ENCODE results near the gene ADCY9.
"Not testable (repeated sequence)": the region's sequence is repeated elsewhere in the genome, so short reads cannot be mapped to it uniquely, and the experiment has no call there.

ADCY9 gene

DNA sequence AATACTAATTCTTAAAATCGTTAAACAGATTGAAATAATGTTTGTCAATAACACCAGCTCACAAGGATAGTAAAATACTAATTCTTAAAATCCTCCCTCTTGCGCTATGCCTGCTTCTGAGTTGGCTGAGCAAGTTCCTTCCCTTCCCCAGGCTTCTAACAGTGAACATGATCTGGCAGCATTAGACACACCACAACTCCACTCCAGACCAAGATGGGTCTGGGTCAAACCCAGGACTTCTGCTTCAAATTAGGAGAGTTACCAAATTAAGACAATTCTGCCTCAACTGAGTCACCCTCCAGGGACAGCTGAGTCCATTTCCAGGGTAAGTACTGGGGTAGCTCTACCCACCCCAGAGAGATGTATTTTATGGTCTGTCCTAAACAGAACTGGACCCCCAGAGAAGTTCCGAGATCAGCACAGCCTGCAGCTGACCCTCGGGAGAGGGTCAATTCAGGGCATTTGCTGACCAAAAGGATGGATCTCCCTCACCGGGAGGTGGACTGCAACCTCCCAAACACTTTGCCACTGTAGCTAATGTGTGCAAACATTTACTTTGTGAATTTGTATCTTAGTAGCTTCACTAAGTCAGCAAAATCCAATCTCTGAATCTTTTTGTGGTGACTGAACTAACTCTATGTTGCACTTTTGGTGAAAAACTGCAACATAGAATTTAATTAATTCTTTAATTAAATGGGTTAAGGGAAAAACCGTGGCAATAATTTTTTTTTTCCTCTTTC lies 48.8 kb downstream of the ADCY9 start:
- no peak for DNase-seq (ENCODE audit: low spot score)

- no peak for DNase-seq (ENCODE audit: low spot score)
These were observed 51.3 kb downstream of the ADCY9 start for GRCh38 chr16:4064950-4065352.

DNA sequence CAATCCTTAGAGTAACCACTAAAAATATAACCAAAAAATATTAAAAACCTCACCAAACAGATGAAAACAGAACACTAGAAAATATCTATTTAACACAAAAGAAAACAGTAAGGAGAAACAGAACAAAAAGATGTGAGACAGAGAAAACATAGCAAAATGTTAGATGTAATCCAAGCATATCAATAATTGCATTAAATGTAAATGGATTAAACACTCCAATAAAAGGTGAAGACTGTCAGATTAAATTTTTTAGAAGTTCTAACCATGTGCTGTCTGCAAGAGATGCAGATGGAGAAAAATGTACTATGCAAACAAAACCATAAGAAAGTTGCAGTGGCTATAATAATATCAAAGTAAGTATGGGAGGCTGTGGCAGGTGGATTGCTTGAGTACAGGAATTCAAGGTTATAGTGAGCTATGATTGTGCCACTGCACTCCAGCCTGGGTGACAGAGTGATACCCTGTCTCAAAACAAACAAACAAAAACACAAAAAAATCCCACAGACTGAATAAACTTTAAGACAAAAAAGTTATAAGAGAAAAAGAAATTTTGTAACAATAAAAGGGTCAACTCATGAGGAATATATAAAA lies 53.9 kb downstream of the ADCY9 start:
- no peak for DNase-seq (ENCODE audit: low spot score)

- DNase-seq (ENCODE audit: low spot score): no peak
These were observed 55.4 kb downstream of the ADCY9 start for GRCh38 chr16:4060823-4061222.

- DNase-seq (ENCODE audit: low spot score): no peak
These were observed 56.2 kb downstream of the ADCY9 start for GRCh38 chr16:4060009-4060408.

GRCh38 chr16:4058386-4058785 lies 57.9 kb downstream of the ADCY9 start:
- no peak for DNase-seq (ENCODE audit: low spot score)

GRCh38 chr16:4057439-4057877 lies 58.8 kb downstream of the ADCY9 start:
- no peak for DNase-seq (ENCODE audit: low spot score)

DNA sequence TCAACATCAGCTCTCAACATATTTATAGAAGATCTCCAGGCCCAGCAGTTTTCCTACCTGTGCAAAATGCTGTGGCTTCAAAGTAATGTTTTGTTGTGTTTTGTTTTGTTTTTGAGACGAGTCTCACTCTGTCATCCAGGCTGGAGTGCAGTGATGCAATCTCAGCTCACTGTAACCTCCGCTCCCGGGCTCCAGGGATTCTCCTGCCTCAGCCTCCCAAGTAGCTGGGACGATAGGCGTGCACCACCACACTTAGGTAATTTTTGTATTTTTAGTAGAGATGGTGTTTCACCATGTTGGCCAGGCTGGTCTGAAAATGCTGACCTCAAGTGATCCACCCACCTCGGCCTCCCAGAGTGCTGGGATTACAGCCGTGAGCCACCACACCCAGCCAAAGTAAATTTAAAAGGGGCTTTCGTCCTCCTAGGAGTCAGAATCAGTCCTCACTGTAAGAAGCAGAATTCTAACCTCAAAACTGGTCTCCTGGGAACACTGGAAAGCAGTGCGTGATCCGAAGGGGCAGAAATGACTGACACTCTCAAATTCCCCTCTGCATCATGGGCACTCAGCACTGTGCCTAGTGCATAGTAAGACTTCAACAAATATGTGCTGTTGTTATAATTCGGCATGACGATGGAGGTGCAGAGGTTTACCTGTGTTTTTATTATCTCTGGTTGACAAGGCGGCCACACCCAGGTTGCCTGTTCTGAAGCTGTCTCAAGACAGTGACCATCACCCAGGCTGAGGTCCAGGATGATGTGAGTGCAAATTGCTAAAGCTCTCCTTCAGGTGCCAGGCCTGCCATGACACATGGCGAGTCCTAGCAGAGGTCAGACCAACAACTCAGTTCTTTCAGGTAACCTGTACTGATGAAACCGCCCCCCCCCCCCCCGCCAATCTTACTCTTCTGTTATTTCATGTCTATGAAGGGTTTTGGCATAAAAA lies 59.8 kb downstream of the ADCY9 start:
- DNase-seq (ENCODE audit: low spot score): no peak

DNA sequence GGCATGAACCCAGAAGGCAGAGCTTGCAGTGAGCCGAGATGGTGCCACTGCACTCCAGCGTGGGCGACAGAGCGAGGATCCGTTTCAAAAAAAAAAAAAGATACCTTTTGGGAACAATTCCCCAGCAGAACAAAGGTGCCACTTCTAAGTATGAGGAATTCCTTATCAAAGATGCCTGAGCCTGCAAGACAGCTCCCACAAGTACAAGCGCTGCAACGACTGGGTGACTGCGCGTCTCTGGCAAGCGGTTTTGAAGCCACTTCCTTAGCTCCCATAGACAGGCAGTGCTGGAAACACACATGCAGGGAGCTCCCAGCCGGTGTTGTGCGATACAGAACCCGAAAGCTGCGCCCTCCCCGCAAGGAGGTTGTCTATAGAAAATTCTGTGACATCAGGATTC lies 60.5 kb downstream of the ADCY9 start:
- DNase-seq (ENCODE audit: low spot score): no peak

GRCh38 chr16:4053301-4053845 lies 62.9 kb downstream of the ADCY9 start:
- peak; percentile 79 for DNase-seq (ENCODE audit: low spot score)

GRCh38 chr16:4052801-4053293 lies 63.4 kb downstream of the ADCY9 start:
- DNase-seq (ENCODE audit: low spot score): peak; percentile 64

- DNase-seq (ENCODE audit: low spot score): no peak
These were observed 64.1 kb downstream of the ADCY9 start for GRCh38 chr16:4052096-4052495.

- DNase-seq (ENCODE audit: low spot score): no peak
These were observed 64.7 kb downstream of the ADCY9 start for GRCh38 chr16:4051591-4051990.

DNA sequence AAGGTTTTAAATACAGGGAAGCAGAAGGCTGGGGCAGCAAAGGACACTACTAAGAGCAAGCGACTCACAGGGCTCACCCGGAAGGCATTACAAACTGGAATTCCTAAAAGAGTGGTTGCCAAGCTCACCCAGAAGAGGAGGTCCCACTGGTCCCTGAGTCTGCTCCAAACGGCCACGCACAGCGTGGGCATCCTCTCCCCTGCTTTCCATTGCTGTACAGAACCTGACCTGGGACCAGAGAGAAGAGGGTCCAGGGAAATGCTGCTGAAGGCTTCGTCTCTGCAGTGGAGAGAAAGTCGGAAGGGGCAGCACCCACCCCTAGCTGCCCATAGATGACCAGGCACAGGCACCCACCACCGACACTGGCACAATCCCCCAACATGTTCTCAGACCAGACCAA lies 67.2 kb downstream of the ADCY9 start:
- DNase-seq (ENCODE audit: low spot score): no peak

GRCh38 chr16:4048481-4048880 lies 67.8 kb downstream of the ADCY9 start:
- DNase-seq (ENCODE audit: low spot score): no peak

- DNase-seq (ENCODE audit: low spot score): no peak
These were observed 70.0 kb downstream of the ADCY9 start for GRCh38 chr16:4046221-4046620.

GRCh38 chr16:4045561-4045960 lies 70.7 kb downstream of the ADCY9 start:
- DNase-seq (ENCODE audit: low spot score): not testable (repeated sequence)

DNA sequence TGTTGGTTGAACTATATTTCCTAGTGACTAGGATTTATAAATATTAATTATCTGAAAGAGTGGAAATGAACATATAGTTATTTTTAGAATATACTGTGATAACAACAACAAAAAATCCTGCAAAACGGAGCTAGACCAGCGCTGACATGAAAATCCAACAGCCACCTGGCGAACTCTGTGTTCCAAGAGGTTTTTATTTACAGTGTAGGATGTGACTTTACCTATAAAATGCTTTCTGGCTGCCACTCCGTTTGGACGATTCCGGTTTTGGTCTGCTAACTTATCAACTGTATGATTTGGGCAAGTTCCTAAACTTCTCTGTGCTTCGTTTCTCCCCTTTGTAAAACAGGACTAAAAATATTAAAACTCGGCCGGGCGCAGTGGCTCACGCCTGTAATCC lies 73.7 kb downstream of the ADCY9 start:
- no peak for DNase-seq (ENCODE audit: low spot score)

- no peak for DNase-seq (ENCODE audit: low spot score)
These were observed 77.8 kb downstream of the ADCY9 start for GRCh38 chr16:4038448-4038847.

DNA sequence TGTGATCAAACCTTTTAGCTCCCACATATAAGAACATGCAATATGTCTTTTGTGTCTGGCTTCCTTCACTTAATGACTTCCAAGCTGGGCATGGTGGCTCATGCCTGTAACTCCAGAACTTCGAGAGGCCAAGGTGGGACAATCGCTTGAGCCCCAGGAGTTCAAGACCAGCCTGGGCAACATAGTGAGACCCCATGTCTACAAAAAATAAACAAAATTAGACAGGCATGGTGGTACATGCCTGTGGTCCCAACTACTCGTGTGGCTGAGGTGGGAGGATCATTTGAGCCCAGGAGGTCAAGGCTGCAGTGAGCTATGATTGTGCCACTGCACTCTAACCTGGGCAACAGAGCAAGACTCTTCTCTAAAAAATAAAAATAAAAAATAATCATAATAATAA lies 79.3 kb downstream of the ADCY9 start:
- not testable (repeated sequence) for DNase-seq (ENCODE audit: low spot score)

GRCh38 chr16:4034963-4035362 lies 81.3 kb downstream of the ADCY9 start:
- no peak for DNase-seq (ENCODE audit: low spot score)

DNA sequence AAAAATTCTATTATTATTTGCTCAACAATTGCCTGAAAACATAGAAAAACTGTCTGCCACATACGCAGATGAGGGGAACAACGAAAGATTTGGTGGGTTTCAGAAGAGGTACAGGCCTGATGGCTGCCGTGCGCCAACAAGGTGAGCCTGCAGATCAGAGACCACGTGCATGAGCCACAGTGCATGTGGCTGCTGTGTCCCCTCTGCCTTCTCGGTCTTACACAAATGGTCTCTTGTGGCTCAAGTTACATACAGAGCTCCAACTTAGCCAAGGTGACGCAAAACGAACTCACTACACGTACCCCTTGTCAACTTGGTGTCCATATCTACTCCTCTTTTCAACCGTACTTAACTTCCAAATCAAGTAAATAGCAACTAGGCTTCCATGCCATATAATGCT lies 82.3 kb downstream of the ADCY9 start:
- DNase-seq (ENCODE audit: low spot score): no peak
